Activated CD8-positive, alpha-beta memory T cell treated with anti-CD3 and anti-CD28 coated beads for 24 hours (primary cell): ENCODE results near the gene TOMM7.
A peak's percentile ranks its signal among the peaks of the same experiment; 100 is the strongest.

Source experiments
- DNase-seq: peaks from one replicate; pipeline ENCODE4 v3.0.0-alpha.2; 2020

Gene TOMM7

DNA sequence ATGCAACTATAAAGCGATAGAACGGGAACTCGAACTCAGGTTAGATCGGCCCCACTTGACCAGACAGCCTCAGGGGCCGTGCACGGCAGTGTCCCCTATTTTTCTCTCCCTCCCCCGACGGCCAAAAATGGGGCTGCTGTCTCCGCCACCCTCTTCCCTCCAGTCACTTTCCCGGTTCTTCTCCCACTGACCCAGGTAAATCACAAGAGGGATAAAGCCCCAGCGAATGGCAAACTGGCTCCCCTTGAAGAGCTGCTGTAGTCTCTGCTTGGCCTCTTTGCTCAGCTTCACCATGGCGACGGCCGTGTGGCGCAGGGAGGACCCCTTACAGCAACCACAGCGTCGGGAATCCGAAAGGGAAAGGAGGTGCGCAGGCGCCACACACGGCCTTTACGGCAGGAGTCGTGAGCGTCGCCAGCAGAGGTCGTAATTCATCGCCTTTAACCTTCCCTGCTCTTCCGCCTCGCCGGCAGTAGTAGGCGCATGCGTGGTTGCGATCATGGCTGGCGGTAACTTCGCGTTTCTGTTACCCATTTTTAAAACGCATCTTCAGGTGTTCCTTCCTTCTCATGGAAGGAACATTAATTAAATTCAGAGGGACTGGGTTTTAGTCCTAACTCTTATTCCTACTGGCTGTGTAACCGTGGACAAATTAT is at the start of gene TOMM7:
Gene TOMM7 (minus strand): TSS at position 364 of the 656 bp plus-strand sequence. CDS start 70 bp downstream, at position 294.
- DNase-seq: peak; percentile 88

DNA sequence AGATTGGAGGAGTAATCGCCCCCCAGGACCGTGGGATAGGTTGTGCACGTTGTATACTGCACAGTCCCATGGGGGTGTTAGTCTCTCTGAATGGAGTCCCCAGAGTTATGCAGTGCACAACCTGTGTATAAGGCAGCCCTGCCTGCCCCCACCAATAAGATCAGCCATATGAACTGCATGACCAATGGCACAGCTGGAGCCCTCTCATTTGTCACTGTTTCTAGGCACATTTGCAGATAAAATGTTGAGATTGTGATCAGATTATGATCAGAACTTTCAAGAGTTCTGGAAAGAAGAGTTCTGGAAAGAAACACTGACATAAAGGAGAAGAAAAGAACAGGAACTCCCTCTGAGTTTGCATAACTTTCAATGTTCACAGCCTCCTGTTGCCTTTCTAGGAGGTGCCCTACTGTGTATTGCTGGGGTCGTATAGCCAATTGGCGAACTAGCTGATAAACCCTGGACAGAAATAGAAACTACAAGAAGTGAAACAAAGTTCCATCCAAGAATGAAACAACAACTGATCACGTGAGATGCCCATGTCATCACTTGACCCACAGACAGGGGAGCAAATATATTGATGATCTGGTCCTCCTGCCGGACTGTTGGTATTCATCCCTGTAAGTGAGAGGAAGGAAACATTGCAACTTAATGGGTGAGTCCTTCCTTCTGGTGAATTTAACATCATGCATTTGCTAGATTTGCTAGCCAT is 49.6 kb upstream of the TOMM7 start:
- DNase-seq: no peak

DNA sequence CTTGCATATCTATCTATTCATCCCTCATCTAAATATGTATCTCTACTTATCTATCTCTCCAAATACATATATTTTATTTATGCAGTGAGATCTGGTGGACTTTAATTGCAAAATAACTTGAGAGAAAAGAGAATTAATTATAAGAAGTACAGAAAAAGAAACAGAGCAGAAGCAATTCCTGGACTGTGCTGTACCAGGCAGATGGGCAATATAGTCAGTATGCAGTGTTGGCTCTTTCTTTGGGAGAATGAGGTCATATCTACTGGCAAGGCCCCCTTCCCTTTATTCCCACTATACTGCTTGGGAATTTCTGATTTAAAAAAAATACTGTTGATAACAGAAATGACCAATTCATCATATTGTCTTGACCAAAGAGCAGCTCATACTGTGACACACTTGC is 49.0 kb upstream of the TOMM7 start:
- no peak for DNase-seq

DNA sequence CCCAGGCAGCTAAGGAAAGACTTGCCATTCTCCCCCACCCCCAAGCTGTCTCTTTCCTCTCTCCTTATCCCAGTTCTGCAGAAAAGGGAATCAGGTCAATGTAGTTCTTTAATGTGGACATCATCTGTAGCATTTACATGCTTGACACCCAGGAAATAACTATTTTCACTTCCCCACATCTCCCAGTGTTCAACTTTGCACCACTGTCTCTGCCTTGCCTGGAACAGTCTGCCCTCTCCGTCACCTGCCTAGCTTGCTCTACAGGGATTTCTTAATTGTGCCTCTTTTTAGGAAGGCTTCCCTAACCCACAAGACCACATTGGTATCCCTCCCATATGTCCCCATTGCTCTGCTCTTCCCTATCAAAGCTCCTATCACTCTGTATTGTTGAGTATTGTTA is 45.9 kb upstream of the TOMM7 start:
- DNase-seq: no peak

DNA sequence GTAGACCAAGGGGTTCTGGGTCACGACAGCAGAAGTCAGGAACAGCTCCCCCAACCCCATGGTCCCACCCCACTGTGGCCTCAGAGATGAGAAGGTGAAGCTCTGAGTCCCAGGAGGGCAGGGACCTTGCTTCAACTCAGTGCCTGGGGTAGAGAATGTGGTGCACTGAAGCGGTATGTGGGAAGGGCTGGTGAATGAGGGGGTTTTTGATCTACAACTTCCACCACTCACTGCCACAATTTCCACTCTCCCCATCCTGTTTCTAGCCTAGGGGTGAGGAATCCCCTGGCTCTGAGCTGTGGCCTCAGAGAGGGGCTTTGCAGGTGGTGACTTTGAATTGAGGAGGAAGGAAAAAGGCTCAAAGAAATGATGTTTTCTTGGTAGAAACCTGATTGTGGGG is 44.9 kb upstream of the TOMM7 start:
- no peak for DNase-seq

DNA sequence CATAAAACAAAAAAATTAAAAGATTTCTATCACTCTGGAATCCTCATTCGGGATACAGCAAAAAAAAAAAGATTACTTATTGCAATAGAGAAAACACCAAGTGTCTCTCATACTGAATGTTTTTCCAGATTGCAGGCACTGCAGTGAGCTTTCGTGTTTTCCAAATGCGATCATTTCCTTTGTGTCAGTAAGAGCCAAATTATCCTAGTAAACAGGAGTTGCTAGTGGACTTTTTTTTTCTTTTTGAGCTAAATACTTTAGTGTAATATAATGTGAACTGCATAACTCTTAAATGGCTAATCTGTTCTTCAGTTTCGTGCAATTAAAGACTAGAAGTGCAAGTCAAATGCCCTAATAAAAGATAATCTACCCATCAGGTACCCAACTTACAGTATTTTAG is 44.4 kb upstream of the TOMM7 start:
- DNase-seq: no peak

DNA sequence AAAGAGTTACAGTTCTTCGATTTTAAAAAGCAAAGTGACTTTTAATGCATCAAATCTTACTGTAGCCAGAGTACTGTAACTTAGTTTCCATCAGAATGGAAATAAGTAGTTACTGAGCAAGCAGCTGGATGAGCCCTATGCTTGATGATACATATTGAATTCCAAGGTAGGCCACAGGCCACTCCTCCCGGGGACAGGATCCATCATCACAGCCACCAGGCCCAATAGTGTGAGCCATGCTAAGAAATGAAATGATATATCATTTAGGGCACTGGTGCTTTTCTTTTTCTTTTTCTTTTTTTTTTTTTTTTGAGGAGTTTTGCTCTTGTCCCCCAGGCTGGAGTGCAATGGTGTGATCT is 42.9 kb upstream of the TOMM7 start:
- no peak for DNase-seq

DNA sequence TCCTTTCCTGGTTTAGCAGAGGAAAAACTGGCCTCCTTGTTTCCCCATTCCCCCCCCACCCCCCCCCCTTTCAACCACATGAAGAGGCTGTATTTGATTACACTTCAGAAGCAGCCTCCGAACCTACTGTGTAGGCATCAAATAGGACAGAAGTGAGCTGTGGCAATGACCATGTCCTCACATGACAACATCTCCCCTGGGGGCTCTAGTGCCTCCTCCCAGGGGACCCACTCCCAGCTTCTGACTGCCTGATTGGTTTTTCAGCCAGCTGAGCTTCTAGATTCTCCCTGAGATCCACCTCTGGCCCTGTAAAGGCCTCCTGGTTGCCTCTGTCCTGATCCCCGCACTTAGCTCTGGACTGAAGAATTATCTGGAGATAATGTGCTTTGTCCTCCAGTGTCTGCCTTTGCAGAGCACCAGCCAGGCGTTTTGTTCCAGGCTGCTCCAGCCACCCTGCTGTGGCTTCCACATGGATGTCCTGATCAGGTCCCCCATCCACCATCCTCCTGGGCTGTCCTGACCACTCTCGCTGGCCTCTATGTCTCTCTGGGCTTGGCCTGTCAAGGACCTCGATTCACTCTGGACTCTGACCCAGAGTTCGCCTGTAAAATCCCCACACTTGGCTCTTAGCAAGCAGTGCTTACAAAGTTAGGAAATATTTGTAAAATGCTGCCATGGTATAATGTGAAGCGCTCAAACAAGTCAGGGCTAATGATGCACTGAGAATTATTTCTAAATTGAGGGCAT is 42.4 kb upstream of the TOMM7 start:
- DNase-seq: no peak

DNA sequence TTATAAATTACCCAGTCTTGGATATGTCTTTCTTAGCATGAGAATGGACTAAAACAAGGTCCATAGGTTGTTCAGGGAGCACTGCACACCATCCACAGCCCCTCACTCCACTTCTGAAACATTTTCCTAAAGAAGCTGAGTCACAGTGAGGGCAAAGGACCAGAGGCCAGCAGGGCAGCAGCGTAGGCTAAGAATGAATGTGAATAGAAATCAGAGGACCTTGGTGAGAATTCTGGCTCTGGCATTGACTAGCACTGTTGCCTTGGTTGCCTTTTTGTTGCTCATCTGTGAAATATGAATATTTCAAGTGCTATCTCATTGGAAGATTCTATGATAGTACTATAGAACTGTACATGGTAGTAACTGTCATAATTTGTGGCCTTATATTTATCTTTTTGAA is 41.7 kb upstream of the TOMM7 start:
- no peak for DNase-seq

DNA sequence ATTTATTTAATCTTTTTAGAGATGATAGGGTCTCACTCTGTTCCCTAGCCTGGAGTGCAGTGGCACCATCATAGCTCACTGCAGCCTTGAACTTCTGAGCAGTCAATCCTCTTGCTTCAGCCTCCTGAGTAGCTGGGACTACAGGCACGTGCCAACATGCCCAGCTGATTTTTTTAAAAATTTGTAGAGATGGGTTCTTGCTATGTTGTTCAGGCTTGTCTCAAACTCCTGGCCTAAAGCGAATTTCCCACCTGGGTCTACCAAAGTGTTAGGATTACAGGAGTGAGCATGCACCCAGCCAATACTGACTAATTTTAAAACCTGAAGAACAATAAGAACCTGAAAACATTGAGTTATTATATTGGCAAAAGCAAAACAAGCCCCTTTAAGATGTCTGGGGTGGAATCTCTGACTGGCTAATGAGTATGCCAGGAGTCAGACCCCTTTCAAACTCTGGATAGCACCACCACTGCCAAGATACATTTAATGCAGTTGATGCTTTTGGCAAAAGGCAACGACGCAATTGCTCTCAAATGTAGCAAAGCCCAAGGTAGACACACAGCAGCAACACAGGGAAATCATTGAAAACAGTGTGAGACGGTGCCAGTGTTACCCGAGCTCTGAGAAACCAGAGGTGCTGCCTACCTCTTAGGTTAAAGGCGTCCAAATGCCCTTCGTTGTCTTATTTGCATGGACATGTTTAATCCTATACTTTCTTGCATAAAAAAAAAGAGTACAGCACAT is 40.7 kb upstream of the TOMM7 start:
- DNase-seq: no peak

DNA sequence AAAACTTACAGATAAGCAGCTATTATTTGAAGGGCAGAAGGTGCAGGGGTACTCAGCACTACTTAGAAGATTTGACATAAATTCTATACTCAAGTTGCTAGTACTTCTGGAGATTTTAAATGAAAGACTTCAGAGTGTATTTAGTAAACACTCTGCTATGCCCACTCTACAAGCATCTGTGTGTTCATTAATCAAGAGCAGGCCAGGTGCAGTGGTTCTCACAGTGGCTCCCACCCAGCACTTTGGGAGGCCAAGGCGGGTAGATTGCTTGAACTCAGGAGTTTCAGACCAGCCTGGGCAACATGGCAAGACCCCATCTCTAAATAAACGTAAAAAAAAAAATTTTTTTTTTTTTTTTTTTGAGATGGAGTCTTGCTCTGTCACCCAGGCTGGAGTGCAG is 38.9 kb upstream of the TOMM7 start:
- no peak for DNase-seq

DNA sequence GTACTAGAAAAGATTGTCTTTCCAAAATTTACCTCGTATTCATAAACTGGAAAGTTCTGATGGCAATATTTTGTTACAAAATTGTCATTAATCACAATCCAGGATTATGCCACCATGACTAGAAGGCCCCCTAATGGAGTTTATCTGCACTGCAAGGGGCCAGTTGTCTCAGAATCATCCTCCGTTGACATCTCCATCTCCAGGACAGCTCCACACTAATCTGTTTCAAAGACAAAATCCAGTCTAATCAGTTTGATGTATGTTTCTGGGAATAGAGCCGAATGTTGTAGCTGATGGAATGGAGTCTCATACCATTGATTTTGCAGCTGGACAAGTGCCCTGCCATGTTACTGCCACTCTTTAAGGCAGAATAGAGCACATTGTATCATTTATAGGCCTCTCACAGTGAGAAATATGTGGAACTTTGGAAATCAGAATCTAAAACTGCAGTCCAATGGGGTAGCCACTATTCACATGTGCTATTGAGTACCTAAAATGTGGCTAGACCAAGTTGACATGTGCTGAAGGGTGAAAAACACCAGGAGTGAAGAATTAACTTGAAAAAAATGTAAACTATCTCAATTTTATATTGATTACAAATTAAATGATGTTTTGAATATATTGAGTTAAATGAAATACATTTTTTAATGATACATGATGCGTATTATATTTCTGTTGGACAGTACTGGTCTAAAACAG is 38.3 kb upstream of the TOMM7 start:
- DNase-seq: no peak

DNA sequence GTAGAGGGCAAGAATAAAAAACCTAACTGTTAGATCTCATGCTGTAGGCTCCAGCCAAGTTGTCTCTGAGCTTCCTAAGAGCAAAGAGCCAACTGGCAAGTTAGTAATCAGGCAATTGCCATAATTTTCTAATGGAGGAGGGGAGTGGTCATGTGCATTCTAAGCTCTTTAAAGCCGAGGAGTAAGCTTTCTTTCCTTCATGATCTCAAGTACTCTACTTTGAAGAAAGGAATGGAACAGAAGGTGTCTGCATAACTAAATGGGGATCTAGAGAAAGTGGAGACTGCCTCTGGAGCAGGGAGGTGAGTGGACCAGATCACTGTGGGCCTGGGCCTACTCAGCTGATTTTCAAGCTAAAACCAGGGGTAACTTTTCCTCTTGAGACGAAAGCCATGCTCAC is 37.7 kb upstream of the TOMM7 start:
- no peak for DNase-seq

DNA sequence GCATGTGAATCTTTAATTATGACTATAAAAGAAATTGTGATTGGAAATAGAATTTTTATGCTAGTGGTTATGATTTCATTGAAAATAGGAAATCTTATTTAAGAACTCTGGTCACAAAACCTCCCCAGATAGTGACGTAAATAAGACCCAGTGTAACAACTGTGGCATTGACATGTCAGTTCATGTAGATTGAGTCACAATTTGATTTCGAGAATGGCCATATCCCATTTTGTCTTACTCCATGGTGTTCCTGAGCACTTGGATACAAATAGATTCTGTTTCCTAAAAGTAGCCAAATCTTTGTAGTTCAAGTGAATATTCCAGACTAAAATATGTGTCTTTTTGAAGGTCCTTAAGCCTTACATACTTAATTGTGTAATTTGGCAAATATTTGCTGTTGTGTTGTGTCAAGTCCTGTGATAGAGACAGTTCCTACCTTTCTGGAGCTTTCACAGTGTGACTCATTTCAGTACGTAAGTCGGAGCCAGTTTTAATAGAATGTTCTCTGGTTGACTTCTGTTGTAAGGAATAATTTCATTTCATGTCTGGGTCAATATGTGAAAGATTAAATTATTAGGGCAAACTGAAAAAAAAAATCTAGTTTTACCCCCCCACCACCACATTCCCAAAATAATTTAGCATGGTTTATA is 37.1 kb upstream of the TOMM7 start:
- no peak for DNase-seq

DNA sequence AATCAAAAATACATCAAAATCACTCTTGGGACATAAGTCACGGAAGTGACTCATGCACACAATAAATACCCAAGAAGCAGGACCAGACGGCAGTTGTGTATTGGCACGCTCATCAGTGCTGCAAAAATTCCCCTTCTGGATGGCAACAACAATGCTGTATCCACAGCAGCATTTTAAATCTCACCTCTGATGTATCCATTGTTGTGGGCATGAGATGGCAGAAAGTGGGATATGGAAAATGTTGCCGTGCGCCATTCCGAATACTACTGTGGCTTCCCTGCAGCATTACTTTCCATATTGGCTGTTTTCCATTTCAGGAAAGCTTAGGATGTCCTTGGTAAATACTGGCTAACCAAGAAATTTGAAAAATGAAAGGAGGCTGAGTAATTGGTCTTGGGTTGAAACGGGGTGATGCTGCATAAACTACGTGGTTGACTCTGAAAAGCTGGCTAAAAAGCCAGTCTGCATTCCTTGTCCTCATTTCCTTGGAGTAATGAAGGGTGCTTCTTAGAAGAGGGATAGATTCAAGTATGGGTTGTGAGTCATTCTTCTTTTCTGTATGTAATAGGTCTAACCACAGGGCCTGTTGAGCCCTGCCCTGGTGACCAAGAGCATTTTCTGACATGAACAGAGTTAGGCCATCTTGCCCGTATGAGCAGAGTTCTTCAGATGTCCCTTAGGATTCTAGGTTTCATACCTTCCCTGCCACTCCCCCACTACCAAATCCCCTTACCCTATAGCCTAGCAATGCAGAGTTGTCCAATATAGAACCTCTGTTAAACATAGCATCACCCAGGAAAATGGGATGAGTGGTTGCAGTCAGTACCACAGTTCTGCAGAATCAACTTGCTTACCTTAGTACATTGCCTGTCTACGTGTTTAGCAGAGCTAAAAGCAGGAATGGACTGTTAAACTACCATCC is 36.3 kb upstream of the TOMM7 start:
- no peak for DNase-seq

DNA sequence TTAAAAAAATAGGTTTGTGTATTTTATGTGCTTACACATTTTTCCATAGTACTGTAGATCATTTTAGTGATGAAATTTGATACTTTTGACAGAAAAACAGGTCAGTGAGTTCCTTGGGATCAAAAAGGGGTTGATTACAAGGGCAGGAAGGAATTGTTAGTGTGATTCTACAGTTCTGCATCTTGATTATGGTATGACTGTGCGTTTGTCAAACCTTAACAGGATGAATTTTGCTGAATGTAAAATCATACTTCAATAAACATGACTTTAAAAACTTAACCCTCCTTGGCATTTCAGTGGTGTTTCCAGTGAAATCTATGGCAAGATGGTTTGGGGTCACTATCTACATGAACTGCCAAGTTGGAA is 35.6 kb upstream of the TOMM7 start:
- no peak for DNase-seq

DNA sequence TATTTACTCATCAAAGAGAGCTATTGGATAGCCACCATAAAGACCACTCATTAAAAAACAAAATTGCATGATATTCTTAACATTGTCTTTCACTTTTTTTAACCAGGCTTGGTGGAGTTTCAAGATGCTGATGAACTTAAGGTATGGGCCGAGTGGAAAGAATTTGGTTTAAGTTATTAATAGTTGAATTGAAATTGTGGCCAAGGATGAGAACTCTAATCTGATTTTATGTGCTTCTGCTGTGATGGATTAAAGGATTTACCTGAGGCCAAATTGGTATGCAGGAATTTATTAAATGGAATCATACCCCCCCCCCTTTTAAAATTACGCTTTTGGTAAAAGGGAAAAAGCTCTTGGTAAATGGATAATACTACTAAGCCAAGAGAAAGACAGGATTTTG is 33.8 kb upstream of the TOMM7 start:
- no peak for DNase-seq

DNA sequence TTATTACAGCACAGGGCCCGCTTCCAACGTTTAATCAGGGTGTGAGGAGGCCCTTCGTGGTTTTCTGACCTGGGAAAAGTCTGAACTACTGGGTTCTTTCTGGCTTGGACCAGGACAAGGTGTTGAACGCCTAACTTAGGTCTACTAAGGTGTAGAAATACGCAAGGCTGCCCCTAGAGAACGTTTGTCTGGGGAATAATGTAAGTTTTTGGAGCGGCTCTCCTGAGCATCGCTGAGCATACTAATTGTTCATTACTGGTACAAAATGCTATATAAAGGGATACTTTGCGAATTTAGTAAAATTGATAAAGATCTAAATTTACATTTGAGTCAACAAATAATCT is 32.4 kb upstream of the TOMM7 start:
- no peak for DNase-seq

DNA sequence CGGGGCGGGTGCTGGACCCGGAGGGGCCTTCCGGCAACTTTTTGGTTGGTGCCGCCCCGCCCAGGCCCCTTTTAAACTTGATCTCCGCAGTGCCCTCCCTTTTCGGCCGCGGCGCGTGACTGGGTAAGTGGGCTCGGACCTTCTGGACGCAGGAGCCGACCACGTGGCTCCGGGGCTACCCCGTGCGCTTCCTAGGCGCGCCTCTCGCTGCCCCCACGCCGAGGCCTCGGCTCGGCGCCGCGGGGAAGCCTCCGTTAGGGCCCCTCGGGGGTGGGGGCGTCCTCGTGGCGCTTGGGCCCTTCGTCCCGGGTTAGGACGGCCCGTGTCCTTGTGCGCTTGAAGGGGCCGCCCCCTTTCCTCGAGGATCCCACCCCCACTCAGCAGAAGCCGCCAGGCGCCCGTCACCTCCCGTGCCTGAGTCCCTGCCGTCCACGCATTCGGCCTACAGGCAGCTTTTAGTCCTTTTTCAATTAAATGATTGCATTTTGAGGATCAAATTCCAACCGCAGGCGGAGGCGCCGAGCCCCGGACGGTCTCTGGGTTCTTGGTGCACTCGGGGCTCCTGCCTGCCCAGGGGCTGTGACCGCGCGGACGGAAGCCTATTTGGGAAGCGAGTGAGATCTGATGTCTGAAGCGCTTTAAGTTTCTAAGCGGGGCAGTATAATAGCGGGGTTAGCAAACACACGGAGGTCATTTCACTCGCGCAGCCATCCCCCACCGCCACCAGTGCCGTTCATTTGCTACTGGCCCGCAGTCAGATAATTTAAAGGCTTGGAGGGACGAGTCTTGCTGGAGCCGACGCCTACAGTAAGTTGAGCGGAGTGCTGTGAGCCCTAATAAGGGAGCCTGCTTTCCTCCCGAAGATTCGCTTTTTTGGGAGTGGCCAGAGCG is 31.8 kb upstream of the TOMM7 start:
- DNase-seq: peak; percentile 93

DNA sequence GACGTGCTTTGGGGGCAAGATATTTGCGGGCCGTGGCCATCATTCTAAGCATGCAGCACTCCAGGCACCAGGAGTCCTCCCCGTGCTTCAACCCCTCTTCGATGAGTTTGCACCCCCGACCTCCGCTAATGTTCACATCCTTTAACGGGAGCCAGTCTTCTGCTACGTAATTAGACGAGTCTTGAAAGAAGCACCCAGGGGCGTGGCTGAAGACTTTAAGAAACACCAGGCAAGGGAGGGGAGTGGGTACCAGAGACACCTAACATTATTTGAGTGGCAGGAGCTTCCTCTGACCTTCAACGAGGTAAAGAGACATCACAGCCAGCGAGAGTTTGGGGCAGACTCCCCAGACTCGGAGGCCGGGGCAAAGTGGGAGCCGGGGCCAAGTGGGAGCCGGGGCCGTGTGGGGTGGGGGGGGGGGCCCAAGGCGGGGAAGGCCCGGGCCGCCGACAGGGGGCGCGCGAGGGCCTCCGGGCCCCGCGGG is 31.1 kb upstream of the TOMM7 start:
- no peak for DNase-seq
